HEK293 (cell line): Measurements from ENCODE around the gene GINS2.

Experiments used
- SP2 ChIP-seq: fragments of 450-650 bp; formaldehyde crosslinking; IDR thresholded peaks from 2 replicates; pipeline ENCODE4 v1.5.1; 2016; ENCODE audit warnings: missing biosample characterization, missing genetic modification characterization
- ZNF133 ChIP-seq: fragments of 450-650 bp; formaldehyde crosslinking; IDR thresholded peaks from 2 replicates; pipeline ENCODE4 v1.5.1; 2016; ENCODE audit warnings: missing biosample characterization, missing genetic modification characterization
- ZNF274 ChIP-seq, 2 experiments: fragments of 200-500 bp in 1 of 2; fragments of 450-650 bp in 1 of 2; sonication (Bioruptor generic) in 1 of 2; formaldehyde crosslinking in 1 of 2; IDR thresholded peaks; 2 replicates each; pipeline versions ENCODE4 v1.5.1 to v1.6.1; 2014 to 2016; ENCODE audit warnings: borderline replicate concordance in 1 of 2, inconsistent platforms in 1 of 2, low read length in 1 of 2, missing biosample characterization in 1 of 2, missing genetic modification characterization in 1 of 2
- ZNF311 ChIP-seq: fragments of 450-650 bp; formaldehyde crosslinking; IDR thresholded peaks from 2 replicates; pipeline ENCODE4 v1.5.1; 2017; ENCODE audit warnings: missing biosample characterization, missing genetic modification characterization, borderline replicate concordance
- ZNF423 ChIP-seq: fragments of 450-650 bp; formaldehyde crosslinking; IDR thresholded peaks from 2 replicates; pipeline ENCODE4 v1.5.1; 2016; ENCODE audit warnings: missing biosample characterization, missing genetic modification characterization
- ZNF623 ChIP-seq: fragments of 450-650 bp; formaldehyde crosslinking; IDR thresholded peaks from 2 replicates; pipeline ENCODE4 v1.5.1; 2016; ENCODE audit warnings: missing biosample characterization, missing genetic modification characterization
- TF ChIP-seq, protein P1 (sequence below): fragments of 450-650 bp; formaldehyde crosslinking; IDR thresholded peaks from 2 replicates; pipeline ENCODE4 v1.5.1; 2016; ENCODE audit warnings: missing biosample characterization, missing genetic modification characterization
- TF ChIP-seq, protein P2 (sequence below): fragments of 450-650 bp; formaldehyde crosslinking; IDR thresholded peaks from 2 replicates; pipeline ENCODE4 v1.5.1; 2017; ENCODE audit warnings: missing biosample characterization, missing genetic modification characterization
- TF ChIP-seq, protein P3 (sequence below): fragments of 450-650 bp; formaldehyde crosslinking; IDR thresholded peaks from 2 replicates; pipeline ENCODE4 v1.5.1; 2016; ENCODE audit warnings: missing biosample characterization, missing genetic modification characterization, low read depth
- TF ChIP-seq, protein P4 (sequence below): fragments of 450-650 bp; IDR thresholded peaks from 2 replicates; pipeline ENCODE4 v1.5.1; 2018; ENCODE audit warnings: missing biosample characterization, mild to moderate bottlenecking, missing genetic modification characterization

DNA sequence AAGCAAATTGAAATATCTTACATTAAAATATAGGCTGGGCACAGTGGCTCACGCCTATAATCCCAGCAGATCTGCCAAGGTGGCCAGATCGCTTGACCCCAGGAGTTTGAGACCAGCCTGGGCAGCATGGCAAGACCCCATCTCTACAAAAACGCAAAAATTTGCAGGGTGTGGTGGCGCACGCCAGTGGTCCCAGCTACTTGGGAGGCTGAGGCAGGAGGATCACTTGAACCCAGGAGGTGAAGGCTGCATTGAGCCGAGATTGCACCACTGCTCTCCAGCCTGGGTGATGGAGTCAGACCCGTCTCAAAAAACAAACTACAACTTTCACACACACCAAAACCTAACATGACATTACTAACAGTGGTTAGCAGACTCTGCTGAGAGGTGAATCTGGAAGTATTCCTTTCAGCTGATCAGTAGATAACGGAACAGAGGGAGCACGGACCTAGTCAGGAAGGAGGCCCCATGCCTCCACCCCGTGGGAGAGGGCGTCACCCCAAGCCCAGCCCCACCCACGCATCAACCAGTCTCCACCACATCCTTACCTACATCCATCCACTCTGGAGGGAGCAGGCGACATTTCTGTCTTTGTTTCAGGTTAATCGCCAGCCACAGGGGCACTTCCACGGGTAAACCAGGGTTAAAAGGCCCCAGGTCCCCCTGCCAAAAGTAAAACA, 1.7 kb downstream of the GINS2 start:
- TF ChIP-seq ZNF623 (no peak), ZNF274 (IDR thresholded peaks at IDR 0.05; ENCODE audit: low read length) (no peak), ZNF274 (tag by site-specific recombination; IDR thresholded peaks at IDR 0.05; ENCODE audit: borderline replicate concordance) (no peak), ZNF133 (no peak), ZNF423 (tag by site-specific recombination) (no peak), ZNF311 (no peak), SP2 (no peak)
- TF ChIP-seq, protein P1, sequence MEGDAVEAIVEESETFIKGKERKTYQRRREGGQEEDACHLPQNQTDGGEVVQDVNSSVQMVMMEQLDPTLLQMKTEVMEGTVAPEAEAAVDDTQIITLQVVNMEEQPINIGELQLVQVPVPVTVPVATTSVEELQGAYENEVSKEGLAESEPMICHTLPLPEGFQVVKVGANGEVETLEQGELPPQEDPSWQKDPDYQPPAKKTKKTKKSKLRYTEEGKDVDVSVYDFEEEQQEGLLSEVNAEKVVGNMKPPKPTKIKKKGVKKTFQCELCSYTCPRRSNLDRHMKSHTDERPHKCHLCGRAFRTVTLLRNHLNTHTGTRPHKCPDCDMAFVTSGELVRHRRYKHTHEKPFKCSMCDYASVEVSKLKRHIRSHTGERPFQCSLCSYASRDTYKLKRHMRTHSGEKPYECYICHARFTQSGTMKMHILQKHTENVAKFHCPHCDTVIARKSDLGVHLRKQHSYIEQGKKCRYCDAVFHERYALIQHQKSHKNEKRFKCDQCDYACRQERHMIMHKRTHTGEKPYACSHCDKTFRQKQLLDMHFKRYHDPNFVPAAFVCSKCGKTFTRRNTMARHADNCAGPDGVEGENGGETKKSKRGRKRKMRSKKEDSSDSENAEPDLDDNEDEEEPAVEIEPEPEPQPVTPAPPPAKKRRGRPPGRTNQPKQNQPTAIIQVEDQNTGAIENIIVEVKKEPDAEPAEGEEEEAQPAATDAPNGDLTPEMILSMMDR (tag by site-specific recombination), result no peak
- TF ChIP-seq, protein P2, sequence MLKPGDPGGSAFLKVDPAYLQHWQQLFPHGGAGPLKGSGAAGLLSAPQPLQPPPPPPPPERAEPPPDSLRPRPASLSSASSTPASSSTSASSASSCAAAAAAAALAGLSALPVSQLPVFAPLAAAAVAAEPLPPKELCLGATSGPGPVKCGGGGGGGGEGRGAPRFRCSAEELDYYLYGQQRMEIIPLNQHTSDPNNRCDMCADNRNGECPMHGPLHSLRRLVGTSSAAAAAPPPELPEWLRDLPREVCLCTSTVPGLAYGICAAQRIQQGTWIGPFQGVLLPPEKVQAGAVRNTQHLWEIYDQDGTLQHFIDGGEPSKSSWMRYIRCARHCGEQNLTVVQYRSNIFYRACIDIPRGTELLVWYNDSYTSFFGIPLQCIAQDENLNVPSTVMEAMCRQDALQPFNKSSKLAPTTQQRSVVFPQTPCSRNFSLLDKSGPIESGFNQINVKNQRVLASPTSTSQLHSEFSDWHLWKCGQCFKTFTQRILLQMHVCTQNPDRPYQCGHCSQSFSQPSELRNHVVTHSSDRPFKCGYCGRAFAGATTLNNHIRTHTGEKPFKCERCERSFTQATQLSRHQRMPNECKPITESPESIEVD, result no peak
- TF ChIP-seq, protein P3, sequence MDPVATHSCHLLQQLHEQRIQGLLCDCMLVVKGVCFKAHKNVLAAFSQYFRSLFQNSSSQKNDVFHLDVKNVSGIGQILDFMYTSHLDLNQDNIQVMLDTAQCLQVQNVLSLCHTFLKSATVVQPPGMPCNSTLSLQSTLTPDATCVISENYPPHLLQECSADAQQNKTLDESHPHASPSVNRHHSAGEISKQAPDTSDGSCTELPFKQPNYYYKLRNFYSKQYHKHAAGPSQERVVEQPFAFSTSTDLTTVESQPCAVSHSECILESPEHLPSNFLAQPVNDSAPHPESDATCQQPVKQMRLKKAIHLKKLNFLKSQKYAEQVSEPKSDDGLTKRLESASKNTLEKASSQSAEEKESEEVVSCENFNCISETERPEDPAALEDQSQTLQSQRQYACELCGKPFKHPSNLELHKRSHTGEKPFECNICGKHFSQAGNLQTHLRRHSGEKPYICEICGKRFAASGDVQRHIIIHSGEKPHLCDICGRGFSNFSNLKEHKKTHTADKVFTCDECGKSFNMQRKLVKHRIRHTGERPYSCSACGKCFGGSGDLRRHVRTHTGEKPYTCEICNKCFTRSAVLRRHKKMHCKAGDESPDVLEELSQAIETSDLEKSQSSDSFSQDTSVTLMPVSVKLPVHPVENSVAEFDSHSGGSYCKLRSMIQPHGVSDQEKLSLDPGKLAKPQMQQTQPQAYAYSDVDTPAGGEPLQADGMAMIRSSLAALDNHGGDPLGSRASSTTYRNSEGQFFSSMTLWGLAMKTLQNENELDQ (tag by site-specific recombination), result no peak
- TF ChIP-seq, protein P4, sequence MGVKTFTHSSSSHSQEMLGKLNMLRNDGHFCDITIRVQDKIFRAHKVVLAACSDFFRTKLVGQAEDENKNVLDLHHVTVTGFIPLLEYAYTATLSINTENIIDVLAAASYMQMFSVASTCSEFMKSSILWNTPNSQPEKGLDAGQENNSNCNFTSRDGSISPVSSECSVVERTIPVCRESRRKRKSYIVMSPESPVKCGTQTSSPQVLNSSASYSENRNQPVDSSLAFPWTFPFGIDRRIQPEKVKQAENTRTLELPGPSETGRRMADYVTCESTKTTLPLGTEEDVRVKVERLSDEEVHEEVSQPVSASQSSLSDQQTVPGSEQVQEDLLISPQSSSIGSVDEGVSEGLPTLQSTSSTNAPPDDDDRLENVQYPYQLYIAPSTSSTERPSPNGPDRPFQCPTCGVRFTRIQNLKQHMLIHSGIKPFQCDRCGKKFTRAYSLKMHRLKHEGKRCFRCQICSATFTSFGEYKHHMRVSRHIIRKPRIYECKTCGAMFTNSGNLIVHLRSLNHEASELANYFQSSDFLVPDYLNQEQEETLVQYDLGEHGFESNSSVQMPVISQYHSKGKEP (tag by site-specific recombination), result no peak
